H1 (cell line): ENCODE results near the gene GRM8. TPM values are rescaled to one million over a fixed set of nuclear protein-coding genes. Genes with fewer than 3 reads are reported as not detected.

Experiments used
- CTCF ChIA-PET: fragments of 300-600 bp; sonication (Branson Sonifier 250); formaldehyde crosslinking; loops from one replicate; lab custom pipeline; 2021; ENCODE audit not compliant: partially characterized antibody; lab: Charles Lee
- POLR2A ChIA-PET: fragments of 300-600 bp; sonication (Branson Sonifier 250); formaldehyde crosslinking; loops from one replicate; lab custom pipeline; 2021; ENCODE audit warnings: inconsistent platforms; ENCODE audit not compliant: partially characterized antibody; lab: Charles Lee
- DNase-seq, 2 experiments: peaks; one replicate each; pipeline versions ENCODE4 v3.0.0 to v3.0.0-alpha.2; 2010 to 2022; ENCODE audit warnings: low spot score in 2 of 2, low read depth in 1 of 2, mixed read lengths in 1 of 2
- FAIRE-seq: peaks from 2 replicates; lab custom pipeline; 2011; peaks lifted over from hg19 to GRCh38; lab: Jason Lieb, UNC
- H2AFZ ChIP-seq: 2 replicates; pipeline ENCODE4 v1.8.1; 2012; ENCODE audit warnings: low read length, inconsistent platforms
- H2AK5ac ChIP-seq: 2 replicates; pipeline ENCODE4 v1.6.1; 2013; ENCODE audit warnings: low read depth, low read length
- H2BK120ac ChIP-seq: replicated peaks from 2 replicates; pipeline ENCODE3; 2013; ENCODE audit warnings: low read depth, low read length, inconsistent platforms
- H2BK12ac ChIP-seq: 2 replicates; pipeline ENCODE4 v1.6.1; 2013; ENCODE audit warnings: low read depth, low read length
- H2BK15ac ChIP-seq: 2 replicates; pipeline ENCODE4 v1.6.1; 2013; ENCODE audit warnings: low read length
- H2BK20ac ChIP-seq: 2 replicates; pipeline ENCODE4 v1.6.1; 2013; ENCODE audit warnings: low read length
- H2BK5ac ChIP-seq: 2 replicates; pipeline ENCODE4 v1.6.1; 2013; ENCODE audit warnings: low read depth, low read length
- H3K14ac ChIP-seq: 2 replicates; pipeline ENCODE4 v1.6.1; 2013; ENCODE audit warnings: inconsistent platforms; ENCODE audit not compliant: insufficient read length
- H3K18ac ChIP-seq: 2 replicates; pipeline ENCODE4 v1.6.1; 2013; ENCODE audit warnings: low read length; ENCODE audit errors: extremely low read depth
- H3K23ac ChIP-seq: 2 replicates; pipeline ENCODE4 v1.6.1; 2013; ENCODE audit warnings: inconsistent platforms; ENCODE audit not compliant: insufficient read length
- H3K23me2 ChIP-seq: 2 replicates; pipeline ENCODE4 v1.6.1; 2013; ENCODE audit warnings: low read depth, low read length
- H3K27ac ChIP-seq: 2 replicates; pipeline ENCODE4 v1.6.1; 2011; ENCODE audit warnings: low read depth, low read length, inconsistent platforms
- H3K27me3 ChIP-seq, 4 experiments: replicated peaks in 1 of 4; 1 replicate in 1 of 4; 2 replicates in 3 of 4; pipeline versions ENCODE4 v1.6.1 to v1.8.1; 2011 to 2013; ENCODE audit warnings: low read length in 3 of 4, mild to moderate bottlenecking in 3 of 4, inconsistent platforms in 2 of 4, mixed read lengths in 2 of 4, moderate library complexity in 1 of 4; ENCODE audit not compliant: control insufficient read depth in 3 of 4, insufficient read depth in 3 of 4; ENCODE audit errors: extremely low read depth in 1 of 4
- H3K36me3 ChIP-seq, 4 experiments: 2 replicates each; pipeline versions ENCODE4 v1.6.1 to v1.8.1; 2011 to 2013; ENCODE audit warnings: mild to moderate bottlenecking in 4 of 4, low read length in 3 of 4, moderate library complexity in 2 of 4, control low read depth in 1 of 4, inconsistent platforms in 1 of 4; ENCODE audit not compliant: insufficient read depth in 4 of 4, control insufficient read depth in 2 of 4
- H3K4ac ChIP-seq: replicated peaks from 2 replicates; pipeline ENCODE3; 2013; ENCODE audit warnings: low read length, low read depth, mixed read lengths, inconsistent platforms; ENCODE audit not compliant: insufficient read length
- H3K4me1 ChIP-seq, 4 experiments: replicated peaks in 1 of 4; 1 replicate in 1 of 4; 2 replicates in 3 of 4; pipeline versions ENCODE4 v1.6.1 to v1.8.1; 2011 to 2013; ENCODE audit warnings: low read length in 3 of 4, inconsistent platforms in 2 of 4, mixed read lengths in 1 of 4; ENCODE audit not compliant: insufficient read depth in 4 of 4, control insufficient read depth in 3 of 4
- H3K4me2 ChIP-seq, 2 experiments: 2 replicates each; pipeline versions ENCODE4 v1.6.1 to v1.8.1; 2011 to 2013; ENCODE audit warnings: low read depth in 2 of 2, low read length in 2 of 2, control low read depth in 1 of 2, inconsistent platforms in 1 of 2, mild to moderate bottlenecking in 1 of 2; ENCODE audit not compliant: insufficient read depth in 1 of 2
- H3K4me3 ChIP-seq, 4 experiments: fragments of 200-600, 300-600 bp in 1 of 4; sonication (generic), shearing (Covaris generic), sonication (Bioruptor Twin) in 1 of 4; 2 replicates each; pipeline versions ENCODE4 v1.5.1 to v1.8.1; 2011 to 2016; ENCODE audit warnings: low read length in 4 of 4, low read depth in 3 of 4, control low read depth in 2 of 4, inconsistent platforms in 2 of 4, mild to moderate bottlenecking in 2 of 4, mixed read lengths in 1 of 4, moderate library complexity in 1 of 4; ENCODE audit not compliant: insufficient read depth in 2 of 4; ENCODE audit errors: extremely low read depth in 1 of 4
- H3K56ac ChIP-seq: replicated peaks from 2 replicates; pipeline ENCODE3; 2013; ENCODE audit warnings: low read depth, mild to moderate bottlenecking, mixed read lengths, low read length, inconsistent platforms; ENCODE audit not compliant: insufficient read length
- H3K79me1 ChIP-seq: 2 replicates; pipeline ENCODE4 v1.6.1; 2013; ENCODE audit warnings: low read depth, low read length, control low read depth
- H3K79me2 ChIP-seq, 2 experiments: 2 replicates each; pipeline versions ENCODE4 v1.6.1 to v1.8.1; 2012 to 2013; ENCODE audit warnings: low read length in 2 of 2, mild to moderate bottlenecking in 2 of 2, inconsistent platforms in 1 of 2; ENCODE audit not compliant: insufficient read depth in 2 of 2, control insufficient read depth in 1 of 2
- H3K9ac ChIP-seq, 4 experiments: replicated peaks in 1 of 4; 1 replicate in 1 of 4; 2 replicates in 3 of 4; pipeline versions ENCODE4 v1.6.1 to v1.8.1; 2011 to 2013; ENCODE audit warnings: low read depth in 3 of 4, low read length in 3 of 4, control low read depth in 2 of 4, mild to moderate bottlenecking in 2 of 4, moderate library complexity in 2 of 4, inconsistent platforms in 1 of 4; ENCODE audit errors: extremely low read depth in 1 of 4
- H3K9me3 ChIP-seq, 2 experiments: 2 replicates each; pipeline versions ENCODE4 v1.6.1 to v1.8.1; 2012 to 2013; ENCODE audit warnings: mild to moderate bottlenecking in 2 of 2, moderate library complexity in 2 of 2, control low read depth in 1 of 2, inconsistent platforms in 1 of 2, low read depth in 1 of 2, low read length in 1 of 2, mixed read lengths in 1 of 2; ENCODE audit not compliant: insufficient read depth in 2 of 2
- H4K20me1 ChIP-seq, 2 experiments: replicated peaks in 1 of 2; 2 replicates each; pipeline versions ENCODE3 to v1.8.1; 2011 to 2013; ENCODE audit warnings: inconsistent platforms in 2 of 2, low read length in 2 of 2, mild to moderate bottlenecking in 1 of 2; ENCODE audit not compliant: insufficient read depth in 2 of 2, control insufficient read depth in 1 of 2
- H4K5ac ChIP-seq: 2 replicates; pipeline ENCODE4 v1.6.1; 2013; ENCODE audit warnings: low read length, low read depth, mixed read lengths, inconsistent platforms; ENCODE audit not compliant: insufficient read length
- H4K8ac ChIP-seq: 2 replicates; pipeline ENCODE4 v1.8.0; 2013; ENCODE audit warnings: mild to moderate bottlenecking, moderate library complexity, low read length, inconsistent platforms; ENCODE audit not compliant: insufficient read depth; ENCODE audit errors: extremely low read depth
- H4K91ac ChIP-seq: replicated peaks from 2 replicates; pipeline ENCODE3; 2013; ENCODE audit warnings: low read length, mixed read lengths, inconsistent platforms; ENCODE audit not compliant: insufficient read length
- ATF2 ChIP-seq: IDR thresholded peaks from 2 replicates; pipeline ENCODE4 v1.6.1; 2012; ENCODE audit warnings: low read length, inconsistent platforms
- ATF3 ChIP-seq: IDR thresholded peaks from 2 replicates; pipeline ENCODE4 v1.6.1; 2011; ENCODE audit warnings: low read depth, mild to moderate bottlenecking, low read length; ENCODE audit not compliant: insufficient read depth
- BCL11A ChIP-seq, 2 experiments: IDR thresholded peaks; one replicate each; pipeline ENCODE4 v1.6.1; 2011; ENCODE audit warnings: low read depth in 2 of 2, low read length in 2 of 2, mild to moderate bottlenecking in 2 of 2
- EGR1 ChIP-seq: IDR thresholded peaks from 2 replicates; pipeline ENCODE4 v1.6.1; 2011; ENCODE audit warnings: low read depth, low read length, borderline replicate concordance
- KDM1A ChIP-seq: fragments of 200-600, 300-600 bp; sonication (generic); IDR thresholded peaks from 2 replicates; pipeline ENCODE4 v1.7.1; 2016; ENCODE audit warnings: mild to moderate bottlenecking, low read length, borderline replicate concordance
- NRF1 ChIP-seq: IDR thresholded peaks from 2 replicates; pipeline ENCODE4 v1.6.1; 2011; ENCODE audit warnings: mild to moderate bottlenecking, low read depth, low read length, improper control_type of control experiment
- PHF8 ChIP-seq: fragments of 200-600 bp; sonication (generic); conservative IDR thresholded peaks from 2 replicates; pipeline ENCODE4 v1.7.1; 2012; ENCODE audit warnings: low read depth, mild to moderate bottlenecking, inconsistent platforms, low read length, moderate library complexity
- SAP30 ChIP-seq: fragments of 300-600 bp; sonication (generic); IDR thresholded peaks from 2 replicates; pipeline ENCODE4 v1.7.1; 2012; ENCODE audit warnings: low read length, moderate library complexity, mild to moderate bottlenecking, inconsistent platforms; ENCODE audit not compliant: insufficient read depth, insufficient replicate concordance
- SP4 ChIP-seq: IDR thresholded peaks from 2 replicates; pipeline ENCODE4 v1.6.1; 2012; ENCODE audit warnings: low read length, inconsistent platforms
- SRF ChIP-seq: IDR thresholded peaks from 2 replicates; pipeline ENCODE4 v1.6.1; 2011; ENCODE audit warnings: mild to moderate bottlenecking, low read depth, low read length, moderate library complexity
- TCF12 ChIP-seq: IDR thresholded peaks from 2 replicates; pipeline ENCODE4 v1.6.1; 2011; ENCODE audit warnings: low read depth, mild to moderate bottlenecking, low read length
- ZNF274 ChIP-seq: IDR thresholded peaks from 2 replicates; pipeline ENCODE4 v1.7.0; 2012; ENCODE audit warnings: low read length, borderline replicate concordance; ENCODE audit errors: extremely low read depth
- WGBS, 2 experiments: shearing (Covaris generic) in 1 of 2; methylation state at CpG; one replicate each; pipeline versions ENCODE4 v1.1.6 to v1.1.7; 2013 to 2015; ENCODE audit warnings: low lambda C conversion rate in 2 of 2, mixed read lengths in 2 of 2, inconsistent platforms in 1 of 2, low coverage in 1 of 2, missing lambda C conversion rate in 1 of 2; ENCODE audit not compliant: insufficient replicate concordance in 2 of 2, insufficient coverage in 1 of 2, insufficient read length in 1 of 2; ENCODE audit errors: extremely low coverage in 1 of 2, missing lambda C conversion rate in 1 of 2; 5-methylcytosine and 5-hydroxymethylcytosine counted together
- polyA plus RNA-seq, 7 experiments: library from polyadenylated mRNA; depleted of rRNA in 3 of 7; stranded (reverse) in 5 of 7; unstranded in 2 of 7; fragments of >200 nt in 5 of 7; fragments of 200-250 nt in 2 of 7; gene quantifications; 1 replicate in 5 of 7; 2 replicates in 1 of 7; 4 replicates in 1 of 7; pipeline versions ENCODE4 v1.2.1 to v1.2.3, GENCODE V29; 2011 to 2013; ENCODE audit warnings: missing spikeins in 2 of 7, mixed read lengths in 2 of 7
- total RNA-seq: library from RNA; stranded (reverse); fragmentation: NEBNext Ultra II Directional; extraction: Animal tissue kit (Norgen Biotek cat#: 25700); gene quantifications from 2 replicates; pipeline ENCODE4 v1.2.1, GENCODE V29; 2021

The GRM8 gene
- total and polyA plus RNA-seq, 2 of the 8 experiments (the other 6 are each of a cell fraction or from before 2014, with no cell fraction given) = 2.6 to 2.8 TPM

- H2BK120ac ChIP-seq = no peak overlapping the region
- TF ChIP-seq EGR1 (no peak), NRF1 (no peak), SAP30 (no peak), ZNF274 (no peak), ATF2 (no peak), ATF3 (no peak), TCF12 (no peak), BCL11A (IDR thresholded peaks at IDR 0.05; ENCODE audit: low read depth in 2 of 2, low read length in 2 of 2) (no peak), KDM1A (no peak), SRF (no peak), SP4 (no peak), PHF8 (no peak)
Observed at GRCh38 chr7:127209886-127210285, 42.9 kb downstream of the GRM8 start.

More at GRCh38 chr7:127209886-127210285, 42.9 kb downstream of the GRM8 start:
- no peak overlapping the region for H2BK5ac ChIP-seq
- no peaks in the 10 kb centered on the region for H3K79me1 ChIP-seq
- H3K4me3 ChIP-seq = no peak overlapping the region
- ChIA-PET CTCF (interaction anchor here (0.9 to 1.2 kb wide), 2 partner anchors 30 to 41 kb away, joined by 3 read pairs; no protein-coding TSS in a partner anchor), POLR2A (no interaction called here)
- no peak overlapping the region for H4K5ac ChIP-seq
- H3K27ac ChIP-seq = no peak overlapping the region
- no peak overlapping the region for H3K4ac ChIP-seq
- H3K23me2 ChIP-seq = no peaks in the 10 kb centered on the region
- 88% methylated on average over 2 of the region's 2 CpGs; no CpG with 5 or more reads in 1 of the 2 experiments for WGBS, 2 experiments
- H2BK12ac ChIP-seq = no peak overlapping the region
- H3K36me3 ChIP-seq = no peaks in the 10 kb centered on the region
- H3K4me1 ChIP-seq = no peaks in the 10 kb centered on the region
- no peak overlapping the region for H4K91ac ChIP-seq
- H3K23ac ChIP-seq = no peak overlapping the region
- H3K18ac ChIP-seq = no peak overlapping the region
- no peak overlapping the region for H4K8ac ChIP-seq
- H2BK15ac ChIP-seq = no peak overlapping the region
- no peaks in the 10 kb centered on the region for H3K9me3 ChIP-seq
- no peak overlapping the region for H3K9ac ChIP-seq
- no peak for DNase-seq
- H3K14ac ChIP-seq = no peak overlapping the region
- no peaks in the 10 kb centered on the region for H4K20me1 ChIP-seq
- H3K79me2 ChIP-seq = no peaks in the 10 kb centered on the region
- H3K4me2 ChIP-seq = no peak overlapping the region
- no peak overlapping the region for H2AK5ac ChIP-seq
- no peak overlapping the region for H2BK20ac ChIP-seq
- no peaks in the 10 kb centered on the region; a peak in 1 of 7 replicates for H3K27me3 ChIP-seq
- no peak overlapping the region for H3K56ac ChIP-seq
- no peak overlapping the region for H2AFZ ChIP-seq
- FAIRE-seq = no peak
